BLaER1 treated with 17β-estradiol and CSF1 and Interleukin-3, amounts not matched to agents 10 nM and 100 nM (cell line): ENCODE results near the gene CERT1.

ENCODE experiments used
- H3K27ac ChIP-seq, 11 experiments: shearing (Covaris generic); formaldehyde crosslinking; 2 replicates each; pipeline ENCODE4 v1.8.1; 2022
- H3K27me3 ChIP-seq, 11 experiments: shearing (Covaris generic); formaldehyde crosslinking; 2 replicates each; pipeline ENCODE4 v1.8.1; 2022
- H3K36me3 ChIP-seq, 11 experiments: shearing (Covaris generic); formaldehyde crosslinking; 2 replicates each; pipeline ENCODE4 v1.8.1; 2022
- H3K4me1 ChIP-seq, 10 experiments: shearing (Covaris generic); formaldehyde crosslinking; 2 replicates each; pipeline ENCODE4 v1.8.1; 2022
- H3K4me2 ChIP-seq, 11 experiments: shearing (Covaris generic); formaldehyde crosslinking; 2 replicates each; pipeline ENCODE4 v1.8.1; 2022
- H3K4me3 ChIP-seq, 10 experiments: shearing (Covaris generic); formaldehyde crosslinking; 2 replicates each; pipeline ENCODE4 v1.8.1; 2022
- H3K9ac ChIP-seq, 11 experiments: shearing (Covaris generic); formaldehyde crosslinking; 2 replicates each; pipeline ENCODE4 v1.8.1; 2022
- H3K9me3 ChIP-seq, 11 experiments: shearing (Covaris generic); formaldehyde crosslinking; replicated peaks in 1 of 11; 2 replicates each; pipeline ENCODE4 v1.8.1; 2022
- H4K20me1 ChIP-seq, 11 experiments: shearing (Covaris generic); formaldehyde crosslinking; 2 replicates each; pipeline ENCODE4 v1.8.1; 2022
- Cebpa-rat ChIP-seq, 11 experiments: shearing (Covaris generic); IDR thresholded peaks; 2 replicates each; pipeline ENCODE4 v1.8.1; 2022

The CERT1 gene

DNA sequence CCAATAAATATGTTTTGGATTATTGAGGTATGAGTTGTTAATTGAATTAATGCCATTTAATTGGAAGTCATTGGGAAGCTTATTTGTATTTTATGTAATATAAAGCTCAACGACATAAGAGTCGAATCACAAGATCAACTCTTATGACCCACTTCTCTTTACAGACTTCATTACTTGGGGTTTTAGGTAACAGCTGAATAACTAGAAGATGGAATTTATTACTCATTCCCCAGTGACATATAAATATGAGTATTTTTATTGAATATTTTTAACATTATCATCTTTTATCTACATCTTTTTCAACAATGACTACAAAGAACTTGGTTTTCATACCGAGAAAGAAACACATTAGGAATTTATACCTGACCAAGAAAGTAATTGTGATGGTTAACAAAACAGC, 153.3 kb downstream of the CERT1 start:
- Histone ChIP-seq H3K36me3 (peaks cover 95 to 100% (median 99%) of the 10 kb centered on the region in 11 experiments), H3K27ac (no peak overlapping the region), H4K20me1 (peaks cover 0 to 10% (median 0%) of the 10 kb centered on the region in 11 experiments; a peak in 8 of 22 replicates)

DNA sequence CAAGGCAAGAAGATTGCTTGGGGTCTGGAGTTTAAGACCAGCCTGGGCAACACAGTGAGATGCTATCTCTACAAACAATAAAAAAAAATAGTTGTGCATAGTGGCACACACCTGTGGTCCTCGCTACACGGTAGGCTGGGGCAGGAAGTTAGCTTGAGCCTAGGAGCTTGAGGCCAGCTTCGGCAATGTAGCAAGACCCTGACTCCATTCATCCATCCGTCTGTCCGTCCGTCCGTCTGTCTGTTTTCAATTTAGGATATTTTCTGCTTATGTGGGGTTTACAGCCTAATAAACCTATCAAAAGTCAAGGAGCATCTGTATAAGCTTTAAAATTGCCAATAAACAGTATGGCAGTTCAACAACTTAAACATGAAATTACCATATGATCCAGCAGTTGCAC, 154.7 kb downstream of the CERT1 start:
- no peaks in the 10 kb centered on the region for H3K9me3 ChIP-seq
- peaks cover 0 to 9% (median 0%) of the 10 kb centered on the region in 11 experiments; a peak in 4 of 22 replicates for H4K20me1 ChIP-seq
- no peak overlapping the region for H3K9ac ChIP-seq
- no peak overlapping the region for H3K4me2 ChIP-seq
- no peaks in the 10 kb centered on the region for H3K27me3 ChIP-seq
- no peaks in the 10 kb centered on the region for H3K4me1 ChIP-seq
- H3K4me3 ChIP-seq: no peak overlapping the region
- H3K27ac ChIP-seq: no peak overlapping the region
- TF ChIP-seq Cebpa-rat (IDR thresholded peaks at IDR 0.05): no peak
- H3K36me3 ChIP-seq: peaks cover 96 to 100% (median 99%) of the 10 kb centered on the region in 11 experiments

More for the DNA sequence above, 153.3 kb downstream of the CERT1 start:
- Histone ChIP-seq H3K9me3 (no peaks in the 10 kb centered on the region), H3K4me2 (no peak overlapping the region), H3K4me3 (no peak overlapping the region), H3K9ac (no peak overlapping the region), H3K4me1 (no peaks in the 10 kb centered on the region), H3K27me3 (no peaks in the 10 kb centered on the region)
- TF ChIP-seq Cebpa-rat (IDR thresholded peaks at IDR 0.05): no peak

DNA sequence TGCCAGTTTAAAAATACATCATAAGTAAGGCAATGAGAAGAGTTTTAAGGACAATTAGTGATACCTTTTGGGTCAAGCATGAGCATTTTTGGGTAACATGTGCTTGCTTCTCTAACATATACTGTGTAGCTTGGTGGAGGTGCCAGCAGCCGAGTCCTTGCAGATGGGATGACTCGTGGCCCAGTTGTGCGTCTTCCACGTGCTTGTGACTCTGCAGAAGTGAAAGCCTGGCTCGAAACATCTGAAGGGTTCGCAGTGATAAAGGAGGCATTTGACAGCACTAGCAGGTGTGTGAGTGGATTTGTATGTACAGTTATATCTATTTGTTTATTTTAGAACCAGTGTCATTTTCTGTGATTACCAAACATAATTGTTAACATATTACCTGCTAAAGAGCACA, 156.2 kb downstream of the CERT1 start:
- no peak for TF ChIP-seq Cebpa-rat (IDR thresholded peaks at IDR 0.05)
- Histone ChIP-seq H3K27me3 (no peaks in the 10 kb centered on the region), H3K4me1 (no peaks in the 10 kb centered on the region), H4K20me1 (peaks cover 0 to 15% (median 0%) of the 10 kb centered on the region in 11 experiments; a peak in 4 of 22 replicates), H3K4me3 (no peak overlapping the region), H3K4me2 (no peak overlapping the region), H3K9me3 (no peaks in the 10 kb centered on the region), H3K27ac (no peak overlapping the region), H3K9ac (no peak overlapping the region), H3K36me3 (peaks cover 97 to 100% (median 99%) of the 10 kb centered on the region in 11 experiments)

DNA sequence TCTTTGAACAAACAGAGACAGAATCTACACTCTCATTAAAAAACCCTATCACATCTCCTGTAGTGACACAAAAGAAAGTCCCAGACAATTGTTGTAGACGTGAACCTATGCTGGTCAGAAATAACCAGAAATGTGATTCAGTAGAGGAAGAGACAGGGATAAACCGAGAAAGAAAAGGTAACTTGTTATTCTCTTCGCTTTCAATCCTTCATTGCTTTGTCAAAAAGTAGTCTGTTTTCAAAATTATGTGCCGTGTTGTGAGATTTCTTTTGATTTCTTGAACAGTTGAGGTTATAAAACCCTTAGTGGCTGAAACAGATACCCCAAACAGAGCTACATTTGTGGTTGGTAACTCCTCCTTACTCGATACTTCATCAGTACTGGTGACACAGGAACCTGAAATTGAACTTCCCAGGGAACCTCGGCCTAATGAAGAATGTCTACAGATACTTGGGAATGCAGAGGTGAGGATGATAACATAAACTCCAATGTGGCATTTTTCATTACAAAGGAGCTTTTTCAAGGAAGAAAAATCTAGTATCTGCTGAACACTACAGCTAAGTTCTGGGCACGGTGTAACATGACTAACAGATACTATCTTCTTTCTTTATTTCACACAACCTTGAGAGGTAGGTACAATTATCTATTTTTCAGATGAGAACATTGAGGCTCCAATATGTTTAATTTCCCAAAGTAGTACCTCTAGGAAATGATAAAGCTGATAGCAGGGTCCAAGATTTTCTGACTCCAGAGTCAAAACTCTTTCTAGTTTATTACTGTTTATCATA, 160.1 kb downstream of the CERT1 start:
- no peak for TF ChIP-seq Cebpa-rat (IDR thresholded peaks at IDR 0.05)
- Histone ChIP-seq H3K9me3 (no peaks in the 10 kb centered on the region), H3K27ac (no peak overlapping the region), H3K9ac (no peak overlapping the region), H3K36me3 (peaks cover 93 to 100% (median 97%) of the 10 kb centered on the region in 11 experiments), H4K20me1 (peaks cover 0 to 18% (median 0%) of the 10 kb centered on the region in 11 experiments; a peak in 4 of 22 replicates), H3K4me3 (no peak overlapping the region), H3K4me1 (no peaks in the 10 kb centered on the region), H3K27me3 (no peaks in the 10 kb centered on the region), H3K4me2 (no peak overlapping the region)

DNA sequence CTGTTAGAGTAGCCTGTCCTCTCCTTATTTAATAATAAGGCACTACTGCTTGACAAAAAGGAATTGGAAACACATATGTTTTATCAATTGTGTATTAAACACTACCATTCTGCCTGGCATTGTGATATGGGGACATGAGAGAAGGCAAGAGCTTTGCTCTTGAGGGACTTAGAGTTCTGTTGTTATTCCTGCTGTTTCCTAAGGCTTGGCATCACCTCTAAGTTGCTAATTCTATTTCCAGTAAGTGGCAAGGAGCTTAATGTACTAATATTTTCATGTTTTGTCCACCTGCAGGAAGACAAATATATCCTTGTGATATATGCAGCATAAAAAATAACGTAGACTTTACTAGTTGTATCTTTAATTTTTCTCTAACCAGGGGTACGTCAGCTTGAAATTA, 161.8 kb downstream of the CERT1 start:
- Histone ChIP-seq H3K9ac (no peak overlapping the region), H3K4me3 (no peak overlapping the region), H3K4me2 (no peak overlapping the region), H3K4me1 (no peaks in the 10 kb centered on the region), H3K27me3 (no peaks in the 10 kb centered on the region), H3K9me3 (no peaks in the 10 kb centered on the region), H3K36me3 (peaks cover 91 to 100% (median 98%) of the 10 kb centered on the region in 11 experiments), H4K20me1 (peaks cover 0 to 20% (median 0%) of the 10 kb centered on the region in 11 experiments; a peak in 4 of 22 replicates), H3K27ac (no peak overlapping the region)
- no peak for TF ChIP-seq Cebpa-rat (IDR thresholded peaks at IDR 0.05)

DNA sequence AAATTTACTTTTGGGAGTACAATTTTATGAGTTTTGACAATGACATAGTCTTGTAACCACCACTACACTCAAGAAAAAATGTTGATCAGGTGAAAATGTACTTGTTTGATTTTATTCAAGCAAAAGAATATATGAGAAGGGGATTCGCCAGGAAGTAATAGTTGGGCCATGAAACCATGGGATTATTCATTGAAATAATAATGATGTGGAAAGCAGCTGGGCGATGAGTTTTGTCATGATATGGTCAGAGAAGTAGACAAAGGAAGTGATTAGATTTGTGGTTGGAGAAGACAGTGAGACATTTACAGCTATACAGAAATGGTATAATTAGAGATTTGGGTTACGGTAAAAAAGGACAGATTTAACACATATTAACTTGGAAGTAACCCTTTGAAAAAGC, 163.2 kb downstream of the CERT1 start:
- H3K4me1 ChIP-seq: no peaks in the 10 kb centered on the region
- peaks cover 0 to 27% (median 6%) of the 10 kb centered on the region in 11 experiments; a peak in 11 of 22 replicates for H4K20me1 ChIP-seq
- TF ChIP-seq Cebpa-rat (IDR thresholded peaks at IDR 0.05): no peak
- no peak overlapping the region for H3K9ac ChIP-seq
- no peak overlapping the region for H3K27ac ChIP-seq
- no peak overlapping the region for H3K4me3 ChIP-seq
- no peaks in the 10 kb centered on the region for H3K27me3 ChIP-seq
- no peak overlapping the region for H3K4me2 ChIP-seq
- H3K9me3 ChIP-seq: no peaks in the 10 kb centered on the region
- H3K36me3 ChIP-seq: peaks cover 82 to 100% (median 97%) of the 10 kb centered on the region in 11 experiments

DNA sequence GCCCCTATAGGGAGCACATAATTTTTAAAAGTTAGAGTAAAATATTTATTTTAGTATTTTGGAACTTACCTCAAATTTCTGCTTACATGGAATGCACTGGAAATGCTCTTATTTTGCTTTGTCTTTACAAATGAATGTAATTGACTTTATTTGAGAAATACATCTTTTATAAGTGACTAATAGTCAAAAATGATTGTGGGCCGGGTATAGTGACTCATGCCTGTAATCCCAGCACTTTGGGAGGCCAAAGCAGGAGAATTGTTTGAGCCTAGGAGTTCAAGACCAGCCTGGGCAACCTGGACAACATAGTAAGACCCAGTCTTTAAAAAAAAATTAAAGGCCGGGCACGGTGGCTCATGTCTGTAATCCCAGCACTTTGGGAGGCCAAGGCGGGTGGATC, 168.6 kb downstream of the CERT1 start:
- Histone ChIP-seq H3K27me3 (no peaks in the 10 kb centered on the region), H3K27ac (no peak overlapping the region), H3K9me3 (no peaks in the 10 kb centered on the region), H3K36me3 (peaks cover 38 to 80% (median 64%) of the 10 kb centered on the region in 11 experiments), H3K4me3 (no peak overlapping the region), H3K4me1 (peaks cover 11 to 30% (median 15%) of the 10 kb centered on the region in 10 experiments), H3K4me2 (no peak overlapping the region), H4K20me1 (peaks cover 0 to 69% (median 57%) of the 10 kb centered on the region in 11 experiments; a peak in 18 of 22 replicates), H3K9ac (no peak overlapping the region)
- TF ChIP-seq Cebpa-rat (IDR thresholded peaks at IDR 0.05): no peak

DNA sequence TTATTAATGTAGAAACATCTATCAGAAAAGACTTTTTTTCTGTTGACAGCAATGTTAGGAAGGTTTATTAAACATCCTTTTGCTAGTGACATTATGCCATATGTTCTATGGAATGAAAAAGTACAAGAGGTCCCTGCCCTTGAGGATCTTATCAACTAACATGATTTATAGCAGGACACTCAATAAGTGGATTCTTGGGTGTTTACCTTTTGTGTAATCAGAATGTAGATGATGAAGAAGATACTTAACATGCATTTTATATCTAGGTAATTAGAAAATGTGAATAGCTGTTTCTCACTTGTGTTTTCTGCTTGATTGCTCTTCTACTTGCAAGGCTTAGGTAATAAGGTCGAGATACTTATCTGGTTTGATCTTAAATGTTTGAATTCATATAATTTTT, 169.5 kb downstream of the CERT1 start:
- H3K9me3 ChIP-seq: no peaks in the 10 kb centered on the region
- H3K27ac ChIP-seq: no peak overlapping the region
- peaks cover 29 to 71% (median 55%) of the 10 kb centered on the region in 11 experiments for H3K36me3 ChIP-seq
- no peak overlapping the region for H3K9ac ChIP-seq
- peaks cover 0 to 73% (median 62%) of the 10 kb centered on the region in 11 experiments; a peak in 18 of 22 replicates for H4K20me1 ChIP-seq
- peaks cover 12 to 30% (median 15%) of the 10 kb centered on the region in 10 experiments for H3K4me1 ChIP-seq
- TF ChIP-seq Cebpa-rat (IDR thresholded peaks at IDR 0.05): no peak
- H3K4me2 ChIP-seq: no peak overlapping the region
- no peaks in the 10 kb centered on the region for H3K27me3 ChIP-seq
- no peak overlapping the region for H3K4me3 ChIP-seq

DNA sequence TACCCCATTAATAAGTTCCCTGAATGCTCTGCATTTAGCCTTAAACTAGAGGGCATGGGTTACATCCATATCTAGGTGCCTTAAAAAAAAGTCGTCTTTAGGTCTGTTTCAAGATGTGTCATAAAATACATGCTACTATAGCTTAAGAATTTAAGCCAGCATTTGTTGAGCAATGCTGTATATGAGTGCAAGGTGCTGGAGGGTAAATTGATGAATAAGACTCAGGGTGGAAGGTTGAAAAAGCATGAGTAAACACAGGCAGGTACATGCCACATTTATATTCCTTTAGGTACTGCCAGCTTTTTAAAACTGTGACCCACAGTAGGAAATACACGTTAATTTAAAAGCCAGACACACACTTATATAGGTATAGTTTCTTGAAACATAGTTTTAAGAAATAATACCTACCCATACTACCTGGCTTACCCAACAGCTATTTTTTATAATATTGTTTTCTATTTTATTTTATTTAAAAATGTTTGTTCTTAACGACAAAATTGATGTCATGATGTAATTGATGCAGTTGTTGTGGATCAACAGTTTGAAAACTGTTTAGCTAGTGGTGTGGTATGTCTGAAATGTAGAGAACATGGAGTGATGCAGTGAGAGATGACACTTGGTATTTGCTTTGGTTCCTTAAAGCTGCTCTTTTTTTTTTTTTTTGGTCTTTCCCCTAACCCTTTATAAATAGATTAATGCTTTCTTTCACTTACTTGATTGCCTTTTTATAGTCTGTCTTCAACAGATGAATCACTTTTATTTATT, 170.5 kb downstream of the CERT1 start:
- H3K4me1 ChIP-seq: peaks cover 12 to 33% (median 20%) of the 10 kb centered on the region in 10 experiments
- TF ChIP-seq Cebpa-rat (IDR thresholded peaks at IDR 0.05): no peak
- H3K36me3 ChIP-seq: peaks cover 19 to 61% (median 45%) of the 10 kb centered on the region in 11 experiments
- H3K27me3 ChIP-seq: no peaks in the 10 kb centered on the region
- H3K4me3 ChIP-seq: no peak overlapping the region
- no peaks in the 10 kb centered on the region for H3K9me3 ChIP-seq
- peak overlapping the region in 1 of 11 experiments; percentile 13; a peak in 1 of 22 replicates for H3K4me2 ChIP-seq
- peaks cover 0 to 73% (median 62%) of the 10 kb centered on the region in 11 experiments; a peak in 18 of 22 replicates for H4K20me1 ChIP-seq
- H3K9ac ChIP-seq: no peak overlapping the region
- H3K27ac ChIP-seq: no peak overlapping the region
